Endodermal cell (in vitro differentiated cells): ENCODE data around the gene CTNND2. TPM values are rescaled to one million over a fixed set of nuclear protein-coding genes. Genes with fewer than 3 reads are reported as not detected.

Experiments
- DNase-seq: peaks from one replicate; pipeline ENCODE4 v3.0.0-alpha.2; 2017
- H3K27ac ChIP-seq: 2 replicates; pipeline ENCODE4 v1.5.1; 2013; ENCODE audit warnings: mild to moderate bottlenecking, low read depth, low read length, moderate library complexity
- H3K27me3 ChIP-seq: 2 replicates; pipeline ENCODE4 v1.6.1; 2013; ENCODE audit warnings: mild to moderate bottlenecking, low read length, moderate library complexity; ENCODE audit not compliant: insufficient read depth, control insufficient read depth, poor library complexity, severe bottlenecking
- H3K36me3 ChIP-seq: 2 replicates; pipeline ENCODE4 v1.7.0; 2013; ENCODE audit warnings: mild to moderate bottlenecking, low read length, moderate library complexity; ENCODE audit not compliant: control insufficient read depth, insufficient read depth
- H3K4me1 ChIP-seq: one replicate; pipeline ENCODE4 v1.7.0; 2013; ENCODE audit warnings: low read length; ENCODE audit not compliant: control insufficient read depth, insufficient read depth
- H3K4me3 ChIP-seq: 2 replicates; pipeline ENCODE4 v1.5.1; 2013; ENCODE audit warnings: mild to moderate bottlenecking, low read length, moderate library complexity
- H3K9ac ChIP-seq: 2 replicates; pipeline ENCODE4 v1.6.1; 2013; ENCODE audit warnings: mild to moderate bottlenecking, low read length, moderate library complexity; ENCODE audit not compliant: poor library complexity, severe bottlenecking; ENCODE audit errors: extremely low read depth
- H3K9me3 ChIP-seq: 2 replicates; pipeline ENCODE4 v1.6.1; 2013; ENCODE audit warnings: mild to moderate bottlenecking, low read length, moderate library complexity; ENCODE audit not compliant: control insufficient read depth
- H3K27ac Mint-ChIP-seq: 2 replicates; pipeline ENCODE4 v1.8.0; 2020; ENCODE audit warnings: mixed read lengths
- H3K27me3 Mint-ChIP-seq: 2 replicates; pipeline ENCODE4 v1.8.0; 2021; ENCODE audit warnings: mild to moderate bottlenecking, mixed read lengths; ENCODE audit not compliant: insufficient read depth
- H3K36me3 Mint-ChIP-seq: 2 replicates; pipeline ENCODE4 v1.8.0; 2020; ENCODE audit warnings: low read depth, mixed read lengths
- H3K4me1 Mint-ChIP-seq: 2 replicates; pipeline ENCODE4 v1.8.0; 2020; ENCODE audit warnings: mixed read lengths
- H3K4me3 Mint-ChIP-seq: 2 replicates; pipeline ENCODE4 v1.8.0; 2020; ENCODE audit warnings: mild to moderate bottlenecking, moderate library complexity, mixed read lengths
- H3K9me3 Mint-ChIP-seq: 2 replicates; pipeline ENCODE4 v1.8.0; 2020; ENCODE audit warnings: mild to moderate bottlenecking, mixed read lengths
- CTCF ChIP-seq: fragments of 200-600 bp; sonication (generic); conservative IDR thresholded peaks from 2 replicates; pipeline ENCODE4 v1.5.0; 2021; ENCODE audit warnings: antibody characterized with exemption, mild to moderate bottlenecking
- WGBS, 2 experiments: methylation state at CpG; one replicate each; pipeline versions ENCODE4 v1.1.5 to v1.1.7; 2013; ENCODE audit warnings: missing lambda C conversion rate in 2 of 2, mixed read lengths in 1 of 2; ENCODE audit not compliant: insufficient coverage in 1 of 2, insufficient read length in 1 of 2; 5-methylcytosine and 5-hydroxymethylcytosine counted together
- total RNA-seq, 2 donors: library from RNA; stranded (reverse); fragmentation: NEBNext Ultra II Directional in 1 of 2; extraction: Animal tissue kit (Norgen Biotek cat#: 25700) in 1 of 2; gene quantifications; 2 replicates in 1 of 2; 3 replicates in 1 of 2; pipeline ENCODE4 v1.2.1, GENCODE V29; 2021

CTNND2 gene
- total RNA-seq, 2 donors from 2014 or later, result 6.5 to 10.3 TPM

DNA sequence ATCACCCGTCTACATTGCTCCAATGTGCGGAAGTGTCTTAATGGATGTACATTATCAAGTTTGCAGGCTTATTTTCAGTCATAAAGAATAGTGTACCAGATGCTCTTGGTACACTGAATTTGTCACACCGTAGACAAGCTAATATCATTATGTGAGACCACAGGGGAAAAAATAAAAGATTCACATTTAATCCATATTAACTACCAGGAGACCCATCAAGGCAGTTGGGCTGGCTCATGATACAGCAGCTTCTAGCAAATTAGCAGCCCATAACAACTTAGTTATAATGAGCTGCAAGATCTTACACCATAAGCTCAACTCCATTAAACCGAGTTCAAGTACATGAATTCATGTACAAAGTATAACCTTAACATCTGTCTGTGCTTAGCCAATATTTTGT, 324.9 kb downstream of the CTNND2 start:
- no peaks in the 10 kb centered on the region for H3K9me3 ChIP-seq
- DNase-seq, result no peak
- 98% methylated on average over 4 of the region's 4 CpGs for WGBS, 2 experiments
- H3K27ac ChIP-seq, result no peak overlapping the region
- H3K27me3 ChIP-seq, result no peaks in the 10 kb centered on the region
- no peak overlapping the region for H3K27ac Mint-ChIP-seq
- H3K4me1 ChIP-seq, result no peaks in the 10 kb centered on the region
- no peaks in the 10 kb centered on the region for H3K36me3 Mint-ChIP-seq
- H3K4me3 ChIP-seq, result no peak overlapping the region
- H3K36me3 ChIP-seq, result no peaks in the 10 kb centered on the region
- no peaks in the 10 kb centered on the region for H3K4me1 Mint-ChIP-seq
- TF ChIP-seq CTCF, result no peak
- no peak overlapping the region for H3K4me3 Mint-ChIP-seq
- H3K9ac ChIP-seq, result no peak overlapping the region
- no peaks in the 10 kb centered on the region for H3K9me3 Mint-ChIP-seq
- no peaks in the 10 kb centered on the region for H3K27me3 Mint-ChIP-seq

DNA sequence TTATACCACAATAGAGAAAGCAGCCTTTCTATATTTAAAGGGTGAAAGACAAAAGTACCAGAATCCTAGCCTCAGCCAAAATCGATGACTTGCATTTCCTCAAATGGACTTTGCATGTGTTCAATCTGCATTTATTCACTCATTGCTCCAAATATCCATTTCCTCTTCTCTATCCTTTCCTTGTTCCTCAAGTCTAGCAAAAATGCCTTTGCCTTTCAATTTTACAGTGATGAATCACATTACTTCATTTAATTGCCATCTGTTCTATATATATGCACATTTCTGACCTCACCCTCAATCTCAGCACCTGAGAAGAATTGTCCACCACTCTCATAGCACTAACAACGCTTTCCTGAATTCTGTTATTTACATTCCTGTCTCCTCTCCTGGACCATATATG, 329.5 kb downstream of the CTNND2 start:
- no peak overlapping the region for H3K4me3 Mint-ChIP-seq
- H3K9me3 Mint-ChIP-seq, result no peaks in the 10 kb centered on the region
- no peaks in the 10 kb centered on the region for H3K27me3 ChIP-seq
- no peak overlapping the region for H3K9ac ChIP-seq
- H3K27me3 Mint-ChIP-seq, result no peaks in the 10 kb centered on the region
- no peak overlapping the region for H3K27ac Mint-ChIP-seq
- H3K4me3 ChIP-seq, result no peak overlapping the region
- DNase-seq, result no peak
- H3K4me1 Mint-ChIP-seq, result no peaks in the 10 kb centered on the region
- no peaks in the 10 kb centered on the region for H3K9me3 ChIP-seq
- no peak overlapping the region for H3K27ac ChIP-seq
- no peaks in the 10 kb centered on the region for H3K36me3 Mint-ChIP-seq
- no peaks in the 10 kb centered on the region for H3K4me1 ChIP-seq
- H3K36me3 ChIP-seq, result no peaks in the 10 kb centered on the region
- WGBS, 2 experiments, result 87 to 100% methylated on average over 2 of the region's 2 CpGs
- no peak for TF ChIP-seq CTCF

DNA sequence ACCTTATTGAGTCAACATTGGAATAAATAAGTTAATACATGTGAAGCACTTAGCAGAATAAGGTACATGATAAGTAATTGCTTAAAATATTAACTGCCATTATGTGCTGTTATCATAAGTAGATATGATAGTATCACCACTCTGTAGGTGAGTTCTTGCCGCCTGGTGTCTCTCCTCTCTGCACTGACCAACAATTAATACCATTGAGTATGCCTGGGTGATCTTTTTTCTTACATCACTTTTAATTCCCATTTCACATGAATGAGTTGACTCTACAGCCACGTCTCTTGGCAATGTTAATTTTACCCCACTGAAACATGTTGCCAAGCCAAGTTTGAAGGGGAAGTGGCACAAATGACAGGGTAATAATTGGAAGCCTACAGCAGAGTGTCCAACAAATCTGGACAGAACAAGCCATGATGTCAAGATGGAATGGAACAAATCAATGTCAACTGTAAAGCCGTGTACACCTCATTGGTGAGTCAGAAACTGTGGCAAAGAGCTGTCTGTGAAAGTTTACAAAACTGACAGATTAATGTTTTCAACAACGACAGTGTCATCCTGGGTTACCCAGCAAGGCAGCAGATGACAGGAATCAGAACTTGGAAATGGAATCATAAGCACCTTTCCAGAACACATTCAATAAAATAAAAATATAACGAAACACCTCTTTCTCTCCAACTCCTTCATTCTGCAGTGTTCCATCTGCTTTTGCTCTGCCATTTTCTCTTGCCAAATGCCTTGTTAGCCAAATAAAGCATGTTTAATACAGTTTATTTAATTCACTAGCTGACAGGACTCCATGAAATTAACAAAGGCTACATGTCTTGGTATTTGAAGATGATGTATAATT, 330.9 kb downstream of the CTNND2 start:
- H3K9me3 ChIP-seq, result no peaks in the 10 kb centered on the region
- Mint-ChIP-seq H3K36me3 (no peaks in the 10 kb centered on the region), H3K4me3 (no peak overlapping the region), H3K27ac (no peak overlapping the region), H3K9me3 (no peaks in the 10 kb centered on the region), H3K27me3 (no peaks in the 10 kb centered on the region), H3K4me1 (no peaks in the 10 kb centered on the region)
- DNase-seq, result no peak
- H3K9ac ChIP-seq, result no peak overlapping the region
- no peaks in the 10 kb centered on the region for H3K4me1 ChIP-seq
- no peaks in the 10 kb centered on the region for H3K36me3 ChIP-seq
- H3K27ac ChIP-seq, result no peak overlapping the region
- H3K4me3 ChIP-seq, result no peak overlapping the region
- WGBS, 2 experiments, result 92 to 93% methylated on average over 5 of the region's 5 CpGs
- H3K27me3 ChIP-seq, result no peaks in the 10 kb centered on the region
- no peak for TF ChIP-seq CTCF
